Measurements from ENCODE around the gene FAM167B.
A peak's percentile ranks its signal among the peaks of the same experiment; 100 is the strongest.
"Not testable (repeated sequence)": the region's sequence is repeated elsewhere in the genome, so short reads cannot be mapped to it uniquely, and the experiment has no call there.

The FAM167B gene

GRCh38 chr1:32224285-32224684 is 22.7 kb upstream of the FAM167B start:
- no peak for DNase-seq

GRCh38 chr1:32228771-32229170 is 18.3 kb upstream of the FAM167B start:
- DNase-seq: no peak

GRCh38 chr1:32231843-32232432 is 15.1 kb upstream of the FAM167B start:
- DNase-seq: no peak

GRCh38 chr1:32232558-32233304 is 14.3 kb upstream of the FAM167B start:
- DNase-seq: no peak

GRCh38 chr1:32234792-32235191 is 12.2 kb upstream of the FAM167B start:
- no peak for DNase-seq

GRCh38 chr1:32239337-32239736 is 7.7 kb upstream of the FAM167B start:
- DNase-seq: peak; percentile 32

GRCh38 chr1:32239790-32240139 is 7.3 kb upstream of the FAM167B start:
- DNase-seq: no peak

- DNase-seq: peak; percentile 79
Observed at GRCh38 chr1:32240140-32240951, 6.7 kb upstream of the FAM167B start.

- peak; percentile 39 for DNase-seq
Observed at GRCh38 chr1:32241001-32241763, 5.8 kb upstream of the FAM167B start.

- no peak for DNase-seq
Observed at GRCh38 chr1:32242341-32242851, 4.6 kb upstream of the FAM167B start.

- DNase-seq: no peak
Observed at GRCh38 chr1:32247452-32247851, 430 bp downstream of the FAM167B start.

- DNase-seq: peak; percentile 75
Observed at GRCh38 chr1:32247983-32248889, 1.2 kb downstream of the FAM167B start.

GRCh38 chr1:32249831-32250525 is 3.0 kb downstream of the FAM167B start:
- DNase-seq: no peak

- DNase-seq: no peak
Observed at GRCh38 chr1:32250893-32251716, 4.1 kb downstream of the FAM167B start, which contains the start of gene LCK. Gene LCK (plus strand): TSS chr1:32251265. CDS start chr1:32274330, 23,065 bp downstream.

GRCh38 chr1:32255072-32256071 is 8.3 kb downstream of the FAM167B start:
- no peak for DNase-seq

- no peak for DNase-seq
Observed at GRCh38 chr1:32256473-32257226, 9.6 kb downstream of the FAM167B start.

- DNase-seq: no peak
Observed at GRCh38 chr1:32257227-32257508, 10.1 kb downstream of the FAM167B start.

GRCh38 chr1:32263236-32263593 is 16.2 kb downstream of the FAM167B start:
- not testable (repeated sequence) for DNase-seq

Data from NCI-H510A treated with DMSO at 0.1 percent for 48 hours (cell line).